Ascending aorta (tissue), 2 donors: ENCODE data around the gene ARHGEF1. TPM values are rescaled to one million over a fixed set of nuclear protein-coding genes. Genes with fewer than 3 reads are reported as not detected.

Experiments
- DNase-seq, 2 donors: peaks; one replicate each; pipeline ENCODE4 v3.0.0-alpha.2; 2019; ENCODE audit warnings: low spot score in 2 of 2
- H3K27ac ChIP-seq, 2 donors: fragments of 200-600 bp; sonication (generic); one replicate each; pipeline ENCODE4 v1.5.1; 2016 to 2017; ENCODE audit warnings: mild to moderate bottlenecking in 1 of 2
- H3K27me3 ChIP-seq: fragments of 200-600 bp; sonication (generic); one replicate; pipeline ENCODE4 v1.5.1; 2017
- H3K36me3 ChIP-seq, 2 donors: fragments of 200-600 bp; sonication (generic); one replicate each; pipeline ENCODE4 v1.5.1; 2016
- H3K4me1 ChIP-seq, 2 donors: fragments of 200-600 bp; sonication (generic); one replicate each; pipeline ENCODE4 v1.5.1; 2016 to 2017; ENCODE audit warnings: mild to moderate bottlenecking in 1 of 2
- H3K4me3 ChIP-seq, 2 donors: fragments of 200-600 bp; sonication (generic); one replicate each; pipeline ENCODE4 v1.5.1; 2016 to 2017; ENCODE audit warnings: mild to moderate bottlenecking in 1 of 2
- H3K9me3 ChIP-seq, 2 donors: fragments of 200-600 bp; sonication (generic); one replicate each; pipeline ENCODE4 v1.5.1; 2016
- intact Hi-C: fragments of 100-400 bp; cut with DNase I; formaldehyde crosslinking; loops from one replicate; pipeline ENCODE4 v1.15.1; 2023
- total RNA-seq: library from RNA; depleted of rRNA; stranded (reverse); fragments of >200 nt; gene quantifications from one replicate; pipeline ENCODE4 v1.1.0, GENCODE V29; 2016
- TF ChIP-seq, protein P1 (sequence below), 3 experiments: fragments of 200-600 bp in 2 of 3; fragments of 450-650 bp in 1 of 3; sonication (generic) in 2 of 3; IDR thresholded peaks; one replicate each; pipeline ENCODE4 v1.5.1; 2016 to 2019; ENCODE audit warnings: antibody characterized with exemption in 3 of 3, mild to moderate bottlenecking in 1 of 3, moderate library complexity in 1 of 3

ARHGEF1 gene
- total RNA-seq, 1 donor from 2014 or later: 178 TPM

DNA sequence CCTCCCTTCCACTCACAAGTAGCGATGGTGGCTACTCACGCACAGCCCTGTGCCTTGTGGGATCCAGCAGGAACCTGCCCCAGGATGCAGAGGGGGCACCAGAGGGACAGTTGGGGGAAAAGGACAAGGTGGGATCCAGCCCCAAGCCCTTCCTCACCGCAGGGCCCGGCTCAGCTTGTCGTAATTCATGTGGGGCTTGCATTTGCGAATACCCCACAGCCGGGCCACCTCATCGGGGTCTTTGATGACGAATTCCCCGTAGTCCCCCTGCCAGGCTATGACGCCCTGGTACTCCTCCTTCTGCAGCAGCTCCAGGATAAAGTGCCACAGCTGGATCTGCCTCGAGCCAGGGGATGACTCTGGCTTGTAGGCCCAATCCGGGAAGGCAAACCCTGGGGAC, 26.7 kb downstream of the ARHGEF1 start:
- no peaks in the 10 kb centered on the region for H3K9me3 ChIP-seq
- DNase-seq: no peak
- peaks cover 21 to 27% of the 10 kb centered on the region in 2 donors for H3K36me3 ChIP-seq
- H3K27ac ChIP-seq: no peak overlapping the region
- H3K4me3 ChIP-seq: no peak overlapping the region
- TF ChIP-seq, protein P1, sequence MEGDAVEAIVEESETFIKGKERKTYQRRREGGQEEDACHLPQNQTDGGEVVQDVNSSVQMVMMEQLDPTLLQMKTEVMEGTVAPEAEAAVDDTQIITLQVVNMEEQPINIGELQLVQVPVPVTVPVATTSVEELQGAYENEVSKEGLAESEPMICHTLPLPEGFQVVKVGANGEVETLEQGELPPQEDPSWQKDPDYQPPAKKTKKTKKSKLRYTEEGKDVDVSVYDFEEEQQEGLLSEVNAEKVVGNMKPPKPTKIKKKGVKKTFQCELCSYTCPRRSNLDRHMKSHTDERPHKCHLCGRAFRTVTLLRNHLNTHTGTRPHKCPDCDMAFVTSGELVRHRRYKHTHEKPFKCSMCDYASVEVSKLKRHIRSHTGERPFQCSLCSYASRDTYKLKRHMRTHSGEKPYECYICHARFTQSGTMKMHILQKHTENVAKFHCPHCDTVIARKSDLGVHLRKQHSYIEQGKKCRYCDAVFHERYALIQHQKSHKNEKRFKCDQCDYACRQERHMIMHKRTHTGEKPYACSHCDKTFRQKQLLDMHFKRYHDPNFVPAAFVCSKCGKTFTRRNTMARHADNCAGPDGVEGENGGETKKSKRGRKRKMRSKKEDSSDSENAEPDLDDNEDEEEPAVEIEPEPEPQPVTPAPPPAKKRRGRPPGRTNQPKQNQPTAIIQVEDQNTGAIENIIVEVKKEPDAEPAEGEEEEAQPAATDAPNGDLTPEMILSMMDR (IDR thresholded peaks at IDR 0.05): no peak
- peaks cover 10% of the 10 kb centered on the region for H3K27me3 ChIP-seq
- intact Hi-C loops: no loop called here
- H3K4me1 ChIP-seq: no peaks in the 10 kb centered on the region

DNA sequence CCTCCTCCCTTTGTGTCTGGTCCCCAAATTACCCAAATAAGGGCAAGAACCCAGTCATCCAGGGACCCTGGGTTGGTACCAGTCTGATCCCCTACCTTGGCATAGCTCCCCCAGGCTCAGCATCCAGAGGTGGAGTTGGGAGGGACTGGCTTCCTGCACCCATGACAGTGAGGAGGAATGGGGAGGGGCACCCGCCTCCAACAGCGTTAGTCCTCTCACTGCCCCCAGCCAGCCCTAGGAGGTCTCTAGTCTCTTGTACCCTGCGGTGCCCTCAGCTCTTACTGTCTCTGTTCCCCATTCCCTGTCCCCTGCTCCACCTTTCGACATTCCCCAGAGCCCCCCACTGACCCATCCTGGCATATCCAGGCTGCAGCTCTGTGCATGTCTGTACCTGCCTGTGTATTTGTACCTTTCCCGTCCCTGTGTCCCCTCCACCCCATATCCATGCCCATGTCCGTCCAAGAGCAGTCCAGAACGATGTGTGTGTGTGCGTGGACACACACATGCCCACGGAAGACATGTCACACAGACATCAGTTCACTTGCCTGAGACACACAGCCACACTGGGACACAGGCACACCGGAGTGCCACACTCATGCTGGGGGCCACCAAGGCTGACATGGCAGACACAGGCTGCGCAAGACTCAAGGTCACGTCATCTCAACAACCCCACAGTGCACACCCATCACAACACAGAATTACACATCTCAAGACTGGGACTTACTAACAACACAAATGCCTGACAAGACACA, 27.4 kb downstream of the ARHGEF1 start:
- intact Hi-C loops: no loop called here

GRCh38 chr19:41910992-41911888, 28.3 kb downstream of the ARHGEF1 start:
- Histone ChIP-seq H3K4me3 (no peak overlapping the region), H3K9me3 (no peaks in the 10 kb centered on the region), H3K27me3 (peaks cover 13% of the 10 kb centered on the region), H3K36me3 (peaks cover 7 to 12% of the 10 kb centered on the region in 2 donors), H3K4me1 (no peaks in the 10 kb centered on the region), H3K27ac (no peak overlapping the region)
- intact Hi-C loops: no loop called here
- TF ChIP-seq, protein P1 (IDR thresholded peaks at IDR 0.05): no peak
- no peak for DNase-seq

More for the DNA sequence above, 27.4 kb downstream of the ARHGEF1 start:
- H3K36me3 ChIP-seq: peaks cover 15 to 20% of the 10 kb centered on the region in 2 donors
- no peaks in the 10 kb centered on the region for H3K9me3 ChIP-seq
- no peaks in the 10 kb centered on the region for H3K4me1 ChIP-seq
- no peak overlapping the region for H3K27ac ChIP-seq
- no peak overlapping the region for H3K4me3 ChIP-seq
- DNase-seq: no peak
- H3K27me3 ChIP-seq: peaks cover 13% of the 10 kb centered on the region
- TF ChIP-seq, protein P1 (IDR thresholded peaks at IDR 0.05): no peak

DNA sequence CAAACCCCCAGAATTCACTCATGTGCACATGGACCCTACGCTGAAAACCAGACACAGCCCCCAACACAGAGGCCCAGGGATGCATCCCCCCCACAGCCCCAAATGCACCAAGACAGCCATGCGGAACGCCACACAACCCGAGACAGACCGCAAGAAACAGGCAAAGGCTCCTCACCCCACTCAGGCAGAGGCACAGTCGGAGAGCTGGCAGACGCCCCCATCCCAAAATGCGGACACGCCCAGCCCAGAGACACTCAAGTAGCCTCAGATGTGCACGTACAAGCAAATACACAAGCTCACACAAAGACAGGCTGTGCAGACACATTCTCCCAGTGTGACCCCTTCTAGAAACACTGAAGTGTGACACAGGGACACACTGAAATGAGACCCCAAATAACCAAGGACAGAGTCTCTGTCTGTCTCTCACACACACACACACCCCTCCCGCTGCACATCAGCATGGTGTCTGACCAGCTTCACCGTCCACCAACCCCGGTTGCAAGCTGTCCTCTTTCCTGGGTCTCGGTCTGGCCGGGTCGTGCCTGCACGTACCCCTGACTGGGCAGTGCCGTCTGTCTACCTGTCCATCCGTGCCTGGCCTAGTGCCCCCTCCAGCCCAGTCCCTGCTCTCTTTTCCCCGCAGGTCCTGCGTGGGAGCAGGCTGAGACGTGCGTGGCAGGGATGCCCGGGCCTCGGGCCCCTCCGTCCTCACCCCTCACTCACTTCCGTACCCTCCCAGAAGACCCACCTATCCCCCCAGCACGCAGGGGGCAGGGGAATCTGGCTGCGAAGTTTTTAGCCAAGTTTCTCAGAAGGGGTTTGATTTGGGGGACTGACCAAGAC, 29.1 kb downstream of the ARHGEF1 start:
- TF ChIP-seq, protein P1 (IDR thresholded peaks at IDR 0.05): no peak
- Histone ChIP-seq H3K27ac (no peak overlapping the region), H3K4me3 (no peak overlapping the region), H3K4me1 (no peaks in the 10 kb centered on the region), H3K9me3 (no peaks in the 10 kb centered on the region), H3K27me3 (peaks cover 13% of the 10 kb centered on the region), H3K36me3 (peaks cover under 1 to 3% of the 10 kb centered on the region in 2 donors)
- no peak for DNase-seq
- intact Hi-C loops: no loop called here

DNA sequence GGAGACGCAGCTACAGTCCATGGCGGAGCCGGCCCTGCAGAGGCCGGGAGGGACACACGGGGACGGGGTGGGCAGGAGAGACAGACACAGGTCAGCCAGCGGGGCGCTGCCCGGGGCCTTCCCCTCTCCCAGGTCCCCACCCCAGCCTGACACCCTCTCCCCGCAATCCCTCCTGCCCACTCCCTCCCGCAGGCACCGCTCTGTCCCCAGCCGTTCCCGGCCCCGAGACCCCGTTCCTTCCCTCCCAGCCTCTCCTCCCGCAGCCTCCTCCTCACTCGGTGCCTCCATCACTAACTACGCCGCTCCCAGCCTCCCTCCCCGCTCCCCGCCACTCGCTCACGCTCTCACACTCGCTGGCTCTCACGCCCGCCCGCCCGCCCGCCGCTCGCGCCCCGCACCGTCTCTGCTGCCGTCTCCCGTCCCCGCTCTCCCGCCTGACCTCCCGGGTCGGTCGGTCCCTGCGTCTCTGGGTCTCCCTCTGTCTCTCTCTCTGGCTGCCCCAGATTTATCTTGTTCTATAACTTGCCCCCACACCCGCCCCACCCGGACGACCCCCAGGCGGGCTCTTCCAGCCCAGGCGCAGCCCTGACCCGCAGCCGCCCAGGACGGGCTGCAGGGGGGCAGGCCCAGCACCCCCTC, 30.0 kb downstream of the ARHGEF1 start:
- no peaks in the 10 kb centered on the region for H3K9me3 ChIP-seq
- DNase-seq: no peak
- no peaks in the 10 kb centered on the region for H3K4me1 ChIP-seq
- no peaks in the 10 kb centered on the region for H3K36me3 ChIP-seq
- no peak overlapping the region for H3K27ac ChIP-seq
- no peak overlapping the region for H3K4me3 ChIP-seq
- TF ChIP-seq, protein P1 (IDR thresholded peaks at IDR 0.05): no peak
- H3K27me3 ChIP-seq: peaks cover 20% of the 10 kb centered on the region
- intact Hi-C loops: no loop called here
